AG09309 (cell line): Measurements from ENCODE around the gene SMIM36.

Experiments
- DNase-seq: peaks from one replicate; pipeline ENCODE4 v3.0.0-alpha.2; 2010; ENCODE audit warnings: low read depth
- H3K4me3 ChIP-seq: 2 replicates; pipeline ENCODE4 v1.5.1; 2011; ENCODE audit warnings: mild to moderate bottlenecking, low read depth, low read length, moderate library complexity; ENCODE audit not compliant: control insufficient read depth
- TF ChIP-seq, protein P1 (sequence below): IDR thresholded peaks from 2 replicates; pipeline ENCODE4 v1.5.1; 2011; ENCODE audit warnings: mild to moderate bottlenecking, low read depth, low read length, inconsistent platforms; ENCODE audit not compliant: insufficient read depth, control insufficient read depth; ENCODE audit errors: missing control alignments

SMIM36 gene

DNA sequence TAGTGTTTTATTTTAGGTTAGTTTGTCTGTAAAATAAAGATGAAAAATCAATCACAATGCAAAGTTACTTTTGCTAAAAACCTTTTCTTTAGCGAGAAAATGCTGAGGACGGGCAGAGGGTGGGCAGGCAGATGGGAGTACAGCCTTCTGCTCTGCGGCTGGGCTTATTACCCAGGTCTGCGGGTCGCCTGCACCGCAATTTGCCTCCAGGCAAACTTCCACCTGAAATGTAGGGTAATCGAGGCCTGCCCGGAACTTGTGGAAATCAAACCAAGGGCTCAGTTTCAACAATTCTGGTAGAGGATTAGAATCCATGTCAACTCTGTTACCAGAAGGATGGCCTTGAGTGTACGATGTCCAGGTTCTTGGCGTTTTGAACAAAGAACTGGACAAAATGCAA is 67.3 kb downstream of the SMIM36 start:
- TF ChIP-seq, protein P1, sequence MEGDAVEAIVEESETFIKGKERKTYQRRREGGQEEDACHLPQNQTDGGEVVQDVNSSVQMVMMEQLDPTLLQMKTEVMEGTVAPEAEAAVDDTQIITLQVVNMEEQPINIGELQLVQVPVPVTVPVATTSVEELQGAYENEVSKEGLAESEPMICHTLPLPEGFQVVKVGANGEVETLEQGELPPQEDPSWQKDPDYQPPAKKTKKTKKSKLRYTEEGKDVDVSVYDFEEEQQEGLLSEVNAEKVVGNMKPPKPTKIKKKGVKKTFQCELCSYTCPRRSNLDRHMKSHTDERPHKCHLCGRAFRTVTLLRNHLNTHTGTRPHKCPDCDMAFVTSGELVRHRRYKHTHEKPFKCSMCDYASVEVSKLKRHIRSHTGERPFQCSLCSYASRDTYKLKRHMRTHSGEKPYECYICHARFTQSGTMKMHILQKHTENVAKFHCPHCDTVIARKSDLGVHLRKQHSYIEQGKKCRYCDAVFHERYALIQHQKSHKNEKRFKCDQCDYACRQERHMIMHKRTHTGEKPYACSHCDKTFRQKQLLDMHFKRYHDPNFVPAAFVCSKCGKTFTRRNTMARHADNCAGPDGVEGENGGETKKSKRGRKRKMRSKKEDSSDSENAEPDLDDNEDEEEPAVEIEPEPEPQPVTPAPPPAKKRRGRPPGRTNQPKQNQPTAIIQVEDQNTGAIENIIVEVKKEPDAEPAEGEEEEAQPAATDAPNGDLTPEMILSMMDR: no peak
- H3K4me3 ChIP-seq: no peak overlapping the region
- no peak for DNase-seq

DNA sequence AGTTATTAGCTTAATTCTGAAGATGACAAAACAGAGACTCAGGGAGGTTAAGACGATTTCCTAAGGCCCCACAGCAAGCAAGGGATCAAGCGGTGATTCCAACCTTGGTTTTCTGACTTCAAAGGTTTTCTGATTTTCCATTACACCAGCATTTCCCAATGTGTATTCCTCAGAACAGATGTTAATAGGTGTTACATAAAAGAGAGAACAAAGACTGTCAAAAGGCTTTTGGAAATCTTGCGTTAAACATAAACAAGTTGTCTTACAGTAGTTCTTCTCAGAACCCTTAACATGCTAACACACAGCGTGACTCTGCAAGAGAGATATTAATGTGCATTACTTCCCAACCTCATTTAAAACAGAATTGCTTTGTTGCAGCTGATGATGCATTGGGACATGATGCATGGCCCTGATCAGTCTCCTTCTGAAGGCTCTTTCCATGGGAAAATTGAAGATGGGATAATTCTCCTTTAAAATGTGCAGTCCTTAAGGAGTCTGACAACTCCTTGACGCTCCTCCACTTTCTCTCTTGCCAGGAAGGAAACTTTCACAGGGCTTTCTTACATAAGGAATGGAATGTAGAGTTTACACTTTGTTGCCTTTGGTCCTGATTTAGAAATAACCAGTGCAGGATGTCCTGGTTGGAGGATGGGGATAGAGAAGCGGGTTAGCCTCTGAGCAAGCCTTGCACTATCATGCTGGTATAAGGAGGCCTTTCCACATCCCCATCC is 68.1 kb downstream of the SMIM36 start:
- DNase-seq: no peak

DNA sequence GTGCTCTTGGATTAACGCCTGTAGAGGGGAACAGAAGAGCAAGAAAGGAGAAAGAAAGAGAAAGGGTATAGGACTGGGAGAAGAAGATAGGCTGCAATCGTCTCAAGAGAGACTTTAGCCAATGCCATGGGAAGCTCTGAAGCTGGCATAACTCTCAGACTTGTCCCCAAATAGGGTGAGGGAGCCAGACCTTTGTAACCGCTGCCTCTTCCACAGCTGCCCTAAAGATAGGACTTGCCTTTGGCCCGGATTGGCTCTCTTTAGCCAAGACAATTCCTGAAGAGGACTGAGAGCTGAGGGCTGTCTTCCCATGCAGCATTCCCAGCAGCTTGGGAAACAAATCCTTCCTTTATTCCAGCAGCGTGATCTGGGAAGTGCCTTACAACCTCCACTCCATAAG is 68.8 kb downstream of the SMIM36 start:
- TF ChIP-seq, protein P1: no peak
- DNase-seq: no peak
- no peak overlapping the region for H3K4me3 ChIP-seq

More for the DNA sequence above, 68.1 kb downstream of the SMIM36 start:
- TF ChIP-seq, protein P1: no peak
- H3K4me3 ChIP-seq: no peak overlapping the region

DNA sequence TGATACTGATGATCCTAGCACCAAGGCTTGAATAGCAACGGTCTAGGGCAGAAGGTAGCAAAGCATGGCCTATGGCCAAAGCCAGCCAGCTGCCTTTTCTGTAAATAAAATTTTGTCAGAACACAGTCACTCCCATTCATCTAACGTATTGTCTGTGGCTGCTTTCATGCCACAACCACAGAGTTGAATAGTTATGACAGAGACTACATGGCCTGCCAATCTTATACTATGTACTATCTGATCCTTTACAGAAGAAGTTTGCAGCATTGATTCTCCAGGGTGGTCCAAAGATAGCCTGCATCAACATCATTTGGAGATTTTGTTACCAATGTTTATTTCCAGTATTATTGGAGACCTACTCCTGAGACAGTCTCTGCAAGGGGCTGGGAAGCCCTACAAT is 69.7 kb downstream of the SMIM36 start:
- no peak for DNase-seq
- TF ChIP-seq, protein P1: no peak
- no peak overlapping the region for H3K4me3 ChIP-seq

DNA sequence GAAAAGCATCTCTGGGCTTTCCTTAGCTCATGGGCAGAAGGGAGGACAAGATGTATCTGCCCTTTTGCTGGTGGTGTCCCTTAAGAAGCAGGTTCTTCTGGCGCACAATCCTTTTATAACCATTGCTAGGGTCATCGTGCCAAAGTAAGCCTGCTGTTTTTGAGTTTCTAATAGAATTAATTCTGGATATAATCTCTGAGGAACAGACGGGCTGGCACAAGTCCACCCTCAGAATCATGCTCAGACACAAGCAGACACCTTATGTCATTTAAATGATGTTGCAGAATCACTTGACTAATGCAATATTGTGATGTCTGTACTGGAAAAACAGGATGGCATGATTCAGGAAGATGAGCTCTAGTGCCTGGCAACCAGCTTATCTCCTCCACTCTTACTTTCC is 70.9 kb downstream of the SMIM36 start:
- DNase-seq: no peak
- no peak overlapping the region for H3K4me3 ChIP-seq
- TF ChIP-seq, protein P1: no peak

DNA sequence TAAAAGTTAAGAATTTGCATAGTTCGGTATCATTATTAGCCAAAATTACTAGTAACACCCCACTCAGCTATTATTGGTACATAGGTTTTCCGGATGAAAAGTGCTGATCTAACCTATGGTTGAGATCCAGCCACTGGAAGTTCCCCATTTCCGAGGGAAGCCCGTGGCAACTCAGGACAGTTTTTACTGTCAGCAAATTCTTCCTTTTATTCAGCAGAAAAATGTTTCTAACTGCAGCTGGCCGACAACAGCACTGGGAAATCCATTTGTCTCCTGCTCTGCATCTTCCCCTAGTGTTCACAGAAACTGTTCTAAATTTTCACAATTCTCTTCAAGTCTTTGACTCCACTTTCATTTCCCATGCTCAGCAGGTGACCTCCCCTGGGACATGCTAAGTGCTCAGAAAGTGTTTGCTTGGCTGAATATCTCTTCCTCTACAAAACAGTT is 74.1 kb downstream of the SMIM36 start:
- H3K4me3 ChIP-seq: no peak overlapping the region
- DNase-seq: no peak
- TF ChIP-seq, protein P1: no peak
